SK-MEL-5 (cell line): Measurements from ENCODE around the gene WWC2. TPM values are rescaled to one million over a fixed set of nuclear protein-coding genes. Genes with fewer than 3 reads are reported as not detected.
A peak's percentile ranks its signal among the peaks of the same experiment; 100 is the strongest.

Source experiments
- DNase-seq: peaks from one replicate; pipeline ENCODE4 v3.0.0-alpha.2; 2016; ENCODE audit warnings: low read depth, low spot score
- in situ Hi-C: cut with HindIII; loops from 2 replicates; pipeline ENCODE4 v1.10.0; 2016; ENCODE audit warnings: low sequenced_read_pairs, high pct_unique_total_duplicates, low pct_unique_long_range_greater_than_20kb
- total RNA-seq: library from RNA; depleted of rRNA; stranded (reverse); fragments of >200 nt; shearing (Covaris generic); gene quantifications from 2 replicates; pipeline ENCODE4 v1.2.3, GENCODE V29; 2014

WWC2 gene
- total RNA-seq, 1 experiment from 2014 or later: 12.7 TPM

GRCh38 chr4:183337349-183337748, 238.3 kb downstream of the WWC2 start:
- DNase-seq: no peak
- in situ Hi-C loops: no loop called here

- in situ Hi-C loops: no loop called here
- DNase-seq: no peak
Measured at GRCh38 chr4:183337833-183338232, 238.8 kb downstream of the WWC2 start.

- in situ Hi-C loops: no loop called here
Measured at GRCh38 chr4:183342541-183343533, 243.8 kb downstream of the WWC2 start.

GRCh38 chr4:183343730-183344129, 244.7 kb downstream of the WWC2 start:
- no peak for DNase-seq
- in situ Hi-C loops: no loop called here

More at GRCh38 chr4:183342541-183343533, 243.8 kb downstream of the WWC2 start:
- DNase-seq: no peak

GRCh38 chr4:183344523-183345255, 245.6 kb downstream of the WWC2 start:
- DNase-seq: no peak
- in situ Hi-C loops: no loop called here

GRCh38 chr4:183345261-183345660, 246.2 kb downstream of the WWC2 start:
- DNase-seq: no peak
- in situ Hi-C loops: no loop called here

GRCh38 chr4:183347146-183347545, 248.1 kb downstream of the WWC2 start:
- in situ Hi-C loops: no loop called here
- no peak for DNase-seq

- in situ Hi-C loops: no loop called here
- DNase-seq: no peak
Measured at GRCh38 chr4:183347566-183347965, 248.5 kb downstream of the WWC2 start.

GRCh38 chr4:183348136-183348535, 249.1 kb downstream of the WWC2 start:
- DNase-seq: no peak
- in situ Hi-C loops: no loop called here

- in situ Hi-C loops: no loop called here
- no peak for DNase-seq
Measured at GRCh38 chr4:183348706-183349659, 249.9 kb downstream of the WWC2 start.

- DNase-seq: no peak
- in situ Hi-C loops: no loop called here
Measured at GRCh38 chr4:183349673-183350072, 250.6 kb downstream of the WWC2 start.

- no peak for DNase-seq
- in situ Hi-C loops: no loop called here
Measured at GRCh38 chr4:183350317-183351071, 251.4 kb downstream of the WWC2 start.

- no peak for DNase-seq
- in situ Hi-C loops: no loop called here
Measured at GRCh38 chr4:183352546-183352945, 253.5 kb downstream of the WWC2 start.

- in situ Hi-C loops: no loop called here
- no peak for DNase-seq
Measured at GRCh38 chr4:183353557-183353956, 254.5 kb downstream of the WWC2 start.

- in situ Hi-C loops: no loop called here
- DNase-seq: no peak
Measured at GRCh38 chr4:183354219-183354618, 255.2 kb downstream of the WWC2 start.

GRCh38 chr4:183355405-183355804, 256.3 kb downstream of the WWC2 start:
- in situ Hi-C loops: no loop called here
- DNase-seq: peak; percentile 81
